HG02938 (cell line): Measurements from ENCODE around the gene FAM25G.
"Not testable (repeated sequence)": the region's sequence is repeated elsewhere in the genome, so short reads cannot be mapped to it uniquely, and the experiment has no call there.

Experiments
- ATAC-seq: cut with Tn5 transposase; IDR thresholded peaks from one replicate; pipeline ENCODE4 v1.9.1; 2021; ENCODE audit warnings: mild to moderate bottlenecking, moderate library complexity; ENCODE audit not compliant: unreplicated experiment

FAM25G gene

DNA sequence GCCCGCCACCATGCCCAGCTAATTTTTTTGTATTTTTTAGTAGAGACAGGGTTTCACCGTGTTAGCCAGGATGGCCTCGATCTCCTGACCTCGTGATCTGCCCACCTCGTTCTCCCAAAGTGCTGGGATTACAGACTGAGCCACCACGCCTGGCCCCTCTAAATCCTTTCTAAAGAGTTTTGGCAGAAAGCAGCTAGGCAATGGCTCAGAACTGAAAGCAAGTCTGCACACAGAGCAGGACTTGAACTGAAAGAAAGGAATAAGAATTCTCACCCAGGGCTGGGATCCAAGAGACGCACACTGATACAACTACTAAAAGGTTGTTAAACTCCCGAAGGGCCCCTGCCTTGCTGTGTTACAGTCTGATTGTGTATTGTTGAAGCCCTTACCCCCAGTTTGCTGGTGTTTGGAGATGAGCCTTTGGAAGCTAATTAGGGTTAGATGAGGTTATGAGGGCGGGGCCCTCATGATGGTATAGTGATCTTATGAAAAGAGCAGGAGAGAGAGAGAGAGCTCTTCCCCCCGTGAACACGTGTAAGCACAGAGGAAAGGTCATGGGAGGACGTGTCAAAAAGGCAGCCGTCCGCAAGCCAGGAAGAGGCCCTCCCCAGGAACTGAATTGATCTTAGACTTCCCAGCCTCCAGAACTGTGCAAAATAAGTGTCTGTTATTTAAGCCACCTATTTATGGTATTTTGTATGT lies 26.1 kb downstream of the FAM25G start:
- not testable (repeated sequence) for ATAC-seq

GRCh38 chr10:47462577-47463358 lies 28.7 kb downstream of the FAM25G start:
- ATAC-seq, result not testable (repeated sequence)

DNA sequence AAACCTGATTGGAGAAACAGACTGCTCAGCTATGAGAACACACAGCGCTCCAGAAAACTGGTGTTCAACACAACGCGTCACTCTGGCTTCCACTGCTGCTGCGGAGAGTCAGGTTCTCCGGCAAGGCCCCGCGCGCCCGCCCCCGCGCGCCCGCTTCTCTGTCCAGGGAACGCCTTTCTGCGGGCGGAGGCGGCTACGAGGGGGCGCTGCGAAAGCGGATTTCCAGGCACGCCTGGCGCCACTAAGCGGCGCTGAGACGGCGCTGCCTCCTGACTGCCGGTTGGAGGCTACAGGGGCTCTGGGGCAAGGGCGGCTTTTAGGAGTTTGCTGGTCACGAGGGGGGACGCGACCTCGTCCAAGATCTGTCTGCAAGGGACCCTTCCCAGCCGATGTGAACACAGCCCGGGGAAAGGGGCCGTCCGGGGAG lies 30.2 kb downstream of the FAM25G start:
- not testable (repeated sequence) for ATAC-seq

DNA sequence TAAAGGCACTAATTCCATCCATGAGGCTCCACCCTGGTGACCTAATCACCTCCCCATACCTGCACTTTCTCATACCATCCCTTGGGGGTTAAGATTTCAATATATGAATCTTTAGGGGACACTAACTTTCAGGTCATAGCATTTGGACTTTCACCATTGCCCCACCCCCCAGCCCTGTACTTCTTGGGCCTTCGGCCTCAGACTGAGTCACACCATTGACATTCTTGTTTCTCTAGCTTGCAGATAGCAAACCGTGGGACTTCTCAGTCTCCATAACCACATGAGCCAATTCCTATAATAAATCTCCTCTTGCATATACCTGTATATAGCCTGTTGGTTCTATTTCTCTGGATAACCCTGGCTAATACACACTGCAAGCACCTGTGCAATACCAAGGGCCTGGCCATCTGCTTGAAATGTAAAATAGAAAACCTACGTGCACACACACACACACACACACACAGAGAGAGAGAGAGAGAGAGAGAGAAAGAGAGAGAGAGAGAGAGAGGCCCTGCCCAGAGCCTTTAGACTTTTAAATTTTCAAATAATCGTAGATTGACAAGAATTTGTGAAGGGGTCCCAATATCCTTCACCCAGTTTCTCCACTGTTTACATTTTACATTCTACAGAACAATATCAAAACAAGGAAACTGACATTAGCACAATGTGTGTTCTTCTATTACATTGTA lies 32.9 kb downstream of the FAM25G start:
- ATAC-seq, result no peak

DNA sequence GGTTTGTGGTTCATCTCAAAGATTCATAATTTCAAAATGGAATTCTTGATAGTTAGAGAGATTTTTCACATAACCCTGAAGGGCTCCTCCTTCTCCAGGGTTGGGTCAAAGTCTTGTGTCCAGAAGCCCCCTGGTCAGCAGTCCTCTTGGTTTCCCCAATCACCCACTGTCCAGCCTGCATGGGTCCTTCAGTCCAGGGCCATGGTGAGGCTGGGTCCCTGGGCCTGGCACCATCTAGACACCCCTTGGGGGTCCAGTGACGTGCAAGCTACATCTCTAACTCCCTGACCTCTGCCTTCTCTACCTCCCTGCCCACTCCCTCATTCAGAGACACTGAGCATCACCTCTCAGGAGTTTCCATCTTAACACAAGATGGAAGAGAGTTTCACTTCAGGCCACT lies 33.7 kb downstream of the FAM25G start:
- ATAC-seq, result no peak

DNA sequence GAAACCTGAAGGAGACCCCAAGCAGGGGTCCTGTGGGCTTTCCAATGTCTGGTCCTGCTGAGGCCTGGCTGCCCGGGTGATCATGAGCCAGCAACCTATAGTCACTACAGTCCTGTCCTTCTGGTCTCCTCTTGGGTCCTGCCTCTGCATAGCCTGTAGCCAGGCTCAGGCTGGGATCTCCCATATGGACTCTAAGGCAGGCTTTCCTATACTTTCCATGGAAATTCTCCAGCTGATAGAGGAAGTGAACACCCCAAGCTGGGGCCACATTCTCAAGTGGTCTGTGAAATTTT lies 34.0 kb downstream of the FAM25G start:
- ATAC-seq, result no peak

- no peak for ATAC-seq
Observed at GRCh38 chr10:47456794-47457527, 34.5 kb downstream of the FAM25G start.

- ATAC-seq, result no peak
Observed at GRCh38 chr10:47456079-47456785, 35.3 kb downstream of the FAM25G start.

- not testable (repeated sequence) for ATAC-seq
Observed at GRCh38 chr10:47455350-47456078, 36.0 kb downstream of the FAM25G start.

- ATAC-seq, result no peak
Observed at GRCh38 chr10:47454780-47455058, 36.8 kb downstream of the FAM25G start.

DNA sequence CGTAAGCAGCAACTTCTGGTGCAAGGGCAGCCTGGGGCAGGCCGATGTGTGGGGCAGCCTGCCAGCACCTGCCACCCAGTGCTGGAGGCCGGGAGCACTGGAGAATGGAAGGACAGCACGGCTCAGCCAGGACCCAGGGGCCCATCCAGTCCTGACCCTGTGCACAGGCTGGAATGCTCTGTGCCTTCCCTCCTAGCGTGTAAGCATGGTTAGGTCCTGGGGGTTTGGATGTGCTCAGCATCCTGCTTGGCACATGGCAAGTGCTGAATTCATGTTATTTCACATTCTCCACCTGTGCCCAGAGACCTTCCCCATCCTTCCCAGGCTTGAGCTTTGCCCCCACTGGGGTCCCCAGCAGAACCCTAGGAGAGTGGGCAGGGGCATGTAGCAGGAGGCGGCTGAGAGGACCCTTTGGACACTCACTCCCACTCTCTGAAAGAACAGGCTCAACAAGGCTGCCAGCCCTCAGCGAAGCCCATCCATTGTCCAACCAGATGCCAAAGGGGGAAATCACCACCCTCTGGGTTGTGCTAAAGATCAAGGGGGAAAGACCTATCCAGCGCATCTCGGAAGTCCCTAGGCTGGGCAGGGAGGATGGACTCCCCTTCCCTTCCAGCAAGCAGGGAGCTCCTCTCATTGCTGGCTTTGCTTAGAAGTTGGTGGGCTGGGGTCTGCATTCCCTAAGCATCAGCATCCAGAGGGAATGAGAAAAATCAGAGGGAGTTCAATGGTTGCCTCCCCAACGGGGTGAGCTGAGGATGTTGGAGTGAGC lies 37.3 kb downstream of the FAM25G start:
- ATAC-seq, result no peak

GRCh38 chr10:47453141-47454007 lies 38.1 kb downstream of the FAM25G start:
- ATAC-seq, result no peak

GRCh38 chr10:47452495-47453140 lies 38.9 kb downstream of the FAM25G start:
- ATAC-seq, result no peak

GRCh38 chr10:47451998-47452494 lies 39.5 kb downstream of the FAM25G start:
- ATAC-seq, result no peak

DNA sequence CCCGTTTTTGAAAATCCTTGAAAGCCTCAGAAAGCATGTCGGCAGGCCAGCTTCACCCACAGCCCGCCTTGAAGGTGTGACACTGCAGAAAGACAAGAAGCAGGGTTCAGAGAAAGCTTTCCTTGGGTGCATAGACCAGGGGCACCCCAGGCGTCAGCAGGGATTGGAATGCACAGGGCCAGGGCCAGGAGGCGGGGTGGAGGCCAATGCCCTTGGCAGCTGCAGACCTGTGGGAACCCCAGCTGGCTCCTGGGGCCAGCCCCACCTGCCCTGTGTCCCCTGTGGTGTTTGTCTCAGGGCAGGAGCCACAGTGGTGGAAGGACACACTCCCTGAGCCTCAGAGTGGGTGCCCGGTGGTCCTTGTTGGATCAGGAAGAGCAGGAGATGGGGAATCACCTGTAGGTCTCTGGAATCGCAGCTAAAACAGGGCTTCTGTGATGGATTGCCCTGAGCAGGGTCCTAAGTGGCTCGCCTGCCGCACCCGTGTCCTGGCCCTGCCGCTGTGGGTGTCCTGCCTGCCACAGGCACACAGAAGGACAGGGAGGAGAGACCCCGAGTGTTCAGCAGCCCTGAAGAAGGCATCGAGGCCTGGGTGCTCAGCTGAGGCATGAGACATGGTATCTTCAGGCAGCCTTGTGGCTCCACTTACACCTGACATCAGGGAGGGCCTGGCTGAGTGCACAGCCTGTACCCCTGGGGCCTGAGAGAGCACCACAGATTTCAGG lies 40.1 kb downstream of the FAM25G start:
- no peak for ATAC-seq

DNA sequence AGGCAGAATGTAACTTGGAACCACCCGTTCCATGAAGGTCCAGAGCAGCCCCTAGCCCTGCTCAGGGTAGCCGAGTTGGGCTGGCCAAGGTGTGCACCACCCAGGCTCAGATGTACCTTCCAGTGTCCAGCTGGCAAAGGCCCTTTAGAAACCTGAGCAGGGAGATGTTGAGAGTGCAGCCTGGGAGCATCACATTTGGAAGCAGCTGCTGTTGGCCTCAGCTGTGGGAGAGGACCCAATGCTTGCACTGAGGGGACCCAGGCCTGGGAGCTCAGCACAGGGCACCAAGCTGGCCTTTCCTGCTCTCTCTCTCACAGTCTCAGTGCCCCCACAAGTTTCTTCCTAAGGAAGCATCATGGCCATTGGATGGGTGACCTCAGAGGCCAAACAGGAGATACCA lies 41.1 kb downstream of the FAM25G start:
- no peak for ATAC-seq

DNA sequence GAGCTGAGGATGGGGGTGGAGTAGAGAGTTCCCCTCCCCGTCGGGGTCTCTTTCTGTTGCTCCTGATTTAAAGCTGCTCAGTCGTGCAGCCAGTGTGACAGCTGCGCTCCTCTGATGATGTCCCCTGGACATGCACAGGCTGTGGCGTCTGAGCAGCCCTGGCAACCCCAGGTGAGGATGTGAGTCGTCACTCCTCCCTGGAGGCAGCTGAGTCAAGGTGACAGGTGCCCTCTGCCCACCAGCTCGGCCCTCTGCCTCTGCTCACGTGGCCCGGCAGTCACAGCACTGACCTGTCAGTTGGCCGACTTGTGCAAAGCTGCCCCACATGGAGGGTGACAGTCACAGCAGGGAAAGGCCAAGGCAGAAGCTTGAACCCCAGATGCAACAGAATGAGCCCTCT lies 41.5 kb downstream of the FAM25G start:
- ATAC-seq, result no peak
